ENCODE data around the gene PALLD. TPM values are rescaled to one million over a fixed set of nuclear protein-coding genes. Genes with fewer than 3 reads are reported as not detected.

Gene PALLD
- total and polyA plus RNA-seq, 2 of the 8 experiments (the other 6 are each of a cell fraction or from before 2014, with no cell fraction given): 10.5 to 25.0 TPM

DNA sequence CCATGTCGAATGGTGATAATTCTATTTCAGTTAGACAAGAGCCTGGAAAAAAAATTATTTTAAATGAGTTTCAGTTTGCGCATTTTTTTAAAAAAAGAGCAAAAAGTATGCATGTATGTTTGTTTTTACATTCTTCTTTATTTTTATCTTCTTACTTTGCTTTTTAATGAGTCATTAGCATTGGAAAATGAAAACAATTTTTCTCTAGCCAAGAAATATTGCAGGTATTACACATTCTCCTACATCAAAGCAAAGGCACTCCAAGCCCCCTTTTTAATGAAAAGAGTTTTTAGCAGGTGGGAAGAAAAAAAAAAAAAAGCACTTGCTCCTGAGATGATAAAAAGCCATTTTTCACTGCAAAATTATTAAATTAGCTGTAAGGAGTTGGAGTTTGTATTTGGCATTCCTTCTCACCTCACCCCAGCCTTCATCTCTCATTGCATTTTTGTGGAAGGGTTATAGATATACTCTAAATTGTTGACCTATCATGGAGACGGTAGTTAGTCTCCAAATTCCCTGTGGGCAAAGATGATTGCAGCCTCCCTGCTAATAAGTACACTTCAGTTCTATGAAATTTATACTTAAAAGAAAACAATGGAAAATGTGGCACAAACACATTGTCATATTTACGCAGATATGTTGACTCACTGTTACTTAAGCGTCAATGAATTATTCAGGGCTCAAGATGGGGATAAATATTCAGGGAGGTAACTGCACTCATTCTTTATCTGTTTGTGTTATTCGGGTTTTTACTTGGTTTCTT is 43.8 kb downstream of the PALLD start:
- 88% methylated on average over 6 of the region's 6 CpGs; no CpG with 5 or more reads in 1 of the 2 experiments for WGBS, 2 experiments (ENCODE audit: extremely low coverage in 1 of 2, insufficient coverage in 1 of 2, insufficient read length in 1 of 2, insufficient replicate concordance in 2 of 2, low coverage in 1 of 2, low lambda C conversion rate in 2 of 2, missing lambda C conversion rate in 1 of 2)
- no peak overlapping the region for H3K4me3 ChIP-seq (ENCODE audit: extremely low read depth in 1 of 4, insufficient read depth in 2 of 4, low read depth in 3 of 4, low read length in 4 of 4)
- no peak overlapping the region for H3K18ac ChIP-seq (ENCODE audit: extremely low read depth, low read length)
- no peak overlapping the region for H4K8ac ChIP-seq (ENCODE audit: extremely low read depth, insufficient read depth, low read length)
- H3K36me3 ChIP-seq (ENCODE audit: control insufficient read depth in 2 of 4, insufficient read depth in 4 of 4, low read length in 3 of 4): no peaks in the 10 kb centered on the region
- CTCF ChIA-PET (ENCODE audit: partially characterized antibody): interaction anchor here (2.6 kb wide), 1 partner anchor 10 kb away, joined by 8 read pairs; no protein-coding TSS in a partner anchor
- H3K14ac ChIP-seq (ENCODE audit: insufficient read length): no peak overlapping the region
- no peak overlapping the region for H3K23ac ChIP-seq (ENCODE audit: insufficient read length)
- no peaks in the 10 kb centered on the region for H3K4me1 ChIP-seq (replicated peaks in 1 of 4; ENCODE audit: control insufficient read depth in 3 of 4, insufficient read depth in 4 of 4, low read length in 3 of 4)
- H2AFZ ChIP-seq (ENCODE audit: low read length): no peak overlapping the region
- no peak overlapping the region for H3K27ac ChIP-seq (ENCODE audit: low read depth, low read length)
- H4K20me1 ChIP-seq (replicated peaks in 1 of 2; ENCODE audit: control insufficient read depth in 1 of 2, insufficient read depth in 2 of 2, low read length in 2 of 2): no peaks in the 10 kb centered on the region
- H2AK5ac ChIP-seq (ENCODE audit: low read depth, low read length): no peak overlapping the region
- no peaks in the 10 kb centered on the region for H3K79me2 ChIP-seq (ENCODE audit: control insufficient read depth in 1 of 2, insufficient read depth in 2 of 2, low read length in 2 of 2)
- no peak overlapping the region for H2BK15ac ChIP-seq (ENCODE audit: low read length)
- H4K5ac ChIP-seq (ENCODE audit: insufficient read length, low read depth, low read length): no peak overlapping the region
- no peak overlapping the region for H2BK5ac ChIP-seq (ENCODE audit: low read depth, low read length)
- no peaks in the 10 kb centered on the region for H3K23me2 ChIP-seq (ENCODE audit: low read depth, low read length)
- no peak overlapping the region for H4K91ac ChIP-seq (replicated peaks; ENCODE audit: insufficient read length, low read length)
- no peaks in the 10 kb centered on the region for H3K27me3 ChIP-seq (replicated peaks in 1 of 4; ENCODE audit: control insufficient read depth in 3 of 4, extremely low read depth in 1 of 4, insufficient read depth in 3 of 4, low read length in 3 of 4)
- H2BK120ac ChIP-seq (replicated peaks; ENCODE audit: low read depth, low read length): no peak overlapping the region
- FAIRE-seq (no peak), DNase-seq (ENCODE audit: low read depth in 1 of 2, low spot score in 2 of 2) (no peak)
- H3K9me3 ChIP-seq (ENCODE audit: insufficient read depth in 2 of 2, low read depth in 1 of 2, low read length in 1 of 2): no peaks in the 10 kb centered on the region
- POLR2A ChIA-PET (ENCODE audit: partially characterized antibody): interaction anchor here (0.6 kb wide), 1 partner anchor 302 kb away, joined by 4 read pairs; no protein-coding TSS in a partner anchor
- H3K9ac ChIP-seq (replicated peaks in 1 of 4; ENCODE audit: extremely low read depth in 1 of 4, low read depth in 3 of 4, low read length in 3 of 4): no peak overlapping the region
- no peak for TF ChIP-seq POLR2A (IDR thresholded peaks at IDR 0.05; ENCODE audit: control extremely low read depth in 1 of 2, low read depth in 2 of 2, low read length in 2 of 2)
- no peak for TF ChIP-seq ZNF274 (IDR thresholded peaks at IDR 0.05; ENCODE audit: borderline replicate concordance, extremely low read depth, low read length)
- no peak for TF ChIP-seq BCL11A (IDR thresholded peaks at IDR 0.05; ENCODE audit: low read depth in 2 of 2, low read length in 2 of 2)
- TF ChIP-seq MAFK (IDR thresholded peaks at IDR 0.05; ENCODE audit: low read depth, low read length): no peak
- TF ChIP-seq BACH1 (IDR thresholded peaks at IDR 0.05; ENCODE audit: low read length): no peak
- TF ChIP-seq TEAD4 (IDR thresholded peaks at IDR 0.05; ENCODE audit: low read depth, low read length): no peak
- TF ChIP-seq HDAC6 (IDR thresholded peaks at IDR 0.05; ENCODE audit: low read depth, low read length): no peak
- no peak for TF ChIP-seq EGR1 (IDR thresholded peaks at IDR 0.05; ENCODE audit: borderline replicate concordance, low read depth, low read length)
- no peak for TF ChIP-seq CEBPB (IDR thresholded peaks at IDR 0.05; ENCODE audit: low read depth, low read length)
- no peak for TF ChIP-seq ASH2L (IDR thresholded peaks at IDR 0.05; ENCODE audit: low read length)
- H3K4me2 ChIP-seq (ENCODE audit: insufficient read depth in 1 of 2, low read depth in 2 of 2, low read length in 2 of 2): no peak overlapping the region
- H3K4ac ChIP-seq (replicated peaks; ENCODE audit: insufficient read length, low read depth, low read length): no peak overlapping the region
- no peaks in the 10 kb centered on the region for H3K79me1 ChIP-seq (ENCODE audit: low read depth, low read length)
- H2BK20ac ChIP-seq (ENCODE audit: low read length): no peak overlapping the region
- no peak overlapping the region for H3K56ac ChIP-seq (replicated peaks; ENCODE audit: insufficient read length, low read depth, low read length)
- H2BK12ac ChIP-seq (ENCODE audit: low read depth, low read length): no peak overlapping the region

Measured in H1 (cell line).